Smooth muscle cell of the coronary artery (primary cell): Measurements from ENCODE around the gene KRTAP23-1. TPM values are rescaled to one million over a fixed set of nuclear protein-coding genes. Genes with fewer than 3 reads are reported as not detected.

Source experiments
- total RNA-seq: library from RNA; depleted of rRNA; stranded (reverse); fragments of >200 nt; gene quantifications from 2 replicates; pipeline ENCODE4 v1.2.3, GENCODE V29; 2014; ENCODE audit warnings: low replicate concordance

Gene KRTAP23-1, protein sequence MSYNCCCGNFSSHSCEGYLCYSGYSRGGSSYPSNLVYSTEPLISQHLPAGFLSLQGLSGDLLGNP
- total RNA-seq = not detected in 2 replicates

DNA sequence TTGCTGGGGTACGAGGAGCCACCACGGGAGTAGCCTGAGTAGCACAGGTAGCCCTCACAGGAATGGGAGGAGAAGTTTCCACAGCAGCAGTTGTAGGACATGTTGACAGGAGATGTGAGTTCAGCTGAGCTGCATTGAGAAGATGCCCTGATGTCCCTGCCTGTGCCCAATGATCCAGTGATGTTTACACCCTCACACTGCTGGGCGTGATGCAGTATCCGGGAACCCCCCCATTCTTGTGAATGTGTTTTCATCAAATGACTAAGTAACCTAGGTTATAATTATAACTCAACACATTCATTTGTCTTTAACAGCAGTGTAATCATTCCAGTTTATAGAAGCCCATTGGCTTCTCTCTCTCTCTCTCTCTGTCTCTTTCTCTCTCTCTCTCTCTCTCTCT, at the start of gene KRTAP23-1:
TSS of gene KRTAP23-1 (minus strand) at position 101 of the 400 bp plus-strand sequence. CDS start at position 101, 0 bp downstream.

DNA sequence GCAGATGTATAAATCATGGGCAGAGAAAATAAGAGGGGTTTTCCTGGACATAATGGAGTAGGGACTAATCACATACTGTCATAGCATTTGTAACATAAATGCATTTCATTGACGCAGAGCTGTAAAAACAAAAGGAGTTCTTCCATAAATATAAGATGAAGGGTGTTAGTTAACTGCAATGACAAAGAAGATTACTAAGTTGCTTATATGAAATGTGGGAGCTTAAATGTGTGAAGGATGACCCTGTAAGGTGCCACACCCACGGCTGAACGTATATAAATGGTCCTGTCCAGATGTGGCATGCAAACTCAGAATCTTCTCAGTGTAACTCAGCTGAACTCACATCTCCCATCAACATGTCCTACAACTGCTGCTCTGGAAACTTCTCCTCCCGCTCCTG, 47.3 kb upstream of the KRTAP23-1 start, which contains the start of gene KRTAP13-1:
TSS of gene KRTAP13-1 (plus strand) at position 301 of the 400 bp plus-strand sequence. CDS start at position 357, 56 bp downstream.

DNA sequence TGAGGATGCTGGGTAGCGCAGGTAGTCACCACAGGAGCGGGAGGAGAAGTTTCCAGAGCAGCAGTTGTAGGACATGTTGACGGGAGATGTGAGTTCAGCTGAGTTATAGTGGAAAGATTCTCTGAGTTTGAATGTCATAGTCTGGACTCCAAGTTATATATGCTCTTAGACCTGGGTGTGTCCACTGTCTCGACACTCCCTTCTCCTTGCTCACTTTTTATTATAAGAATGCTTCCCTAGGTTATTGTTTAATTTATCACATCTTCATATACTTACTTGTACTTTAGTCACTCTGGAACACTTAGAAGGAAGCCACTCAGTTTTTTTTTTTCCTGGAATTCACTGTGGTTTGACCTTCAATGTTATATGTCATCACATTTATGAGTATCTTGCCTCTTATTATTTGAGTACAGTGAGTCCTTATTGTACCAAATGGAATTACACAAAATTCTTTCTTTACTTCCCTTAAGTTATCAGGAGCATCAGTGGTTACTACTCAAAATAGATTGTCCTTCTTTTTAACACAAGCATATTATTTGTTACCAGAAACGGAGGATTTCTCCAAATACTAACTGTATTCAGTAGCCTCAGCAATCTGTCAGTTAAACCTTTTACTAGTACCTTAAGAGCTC, 23.8 kb upstream of the KRTAP23-1 start, which contains the start of gene KRTAP13-2:
TSS of gene KRTAP13-2 (minus strand) at position 133 of the 632 bp plus-strand sequence. CDS start at position 75, 58 bp downstream.

DNA sequence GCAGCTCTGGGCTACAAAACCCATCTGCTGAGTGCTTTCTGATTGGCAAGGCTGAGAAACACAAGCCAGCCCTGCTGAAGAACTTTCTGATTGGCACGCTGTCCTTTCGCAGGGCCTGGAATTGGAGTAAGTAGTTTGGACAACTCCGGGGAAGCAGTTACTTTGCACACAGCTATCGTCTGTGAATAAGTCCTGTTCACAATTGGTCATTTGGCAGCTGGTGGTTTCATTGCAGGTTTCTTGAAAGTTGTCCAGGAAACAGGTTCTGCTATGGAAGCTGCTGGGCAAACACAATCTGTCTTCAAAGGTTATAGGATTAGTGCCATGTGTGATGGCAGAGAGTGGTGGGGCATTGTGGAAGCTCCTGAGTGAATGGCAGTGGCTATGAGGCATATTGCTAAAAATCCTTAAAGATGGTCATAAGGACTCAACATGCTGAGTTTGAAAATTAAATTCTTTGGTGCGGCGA, 11.1 kb downstream of the KRTAP23-1 start, which contains the start of gene KRTAP27-1:
TSS of gene KRTAP27-1 (minus strand) at position 419 of the 469 bp plus-strand sequence. CDS start at position 393, 26 bp downstream.

DNA sequence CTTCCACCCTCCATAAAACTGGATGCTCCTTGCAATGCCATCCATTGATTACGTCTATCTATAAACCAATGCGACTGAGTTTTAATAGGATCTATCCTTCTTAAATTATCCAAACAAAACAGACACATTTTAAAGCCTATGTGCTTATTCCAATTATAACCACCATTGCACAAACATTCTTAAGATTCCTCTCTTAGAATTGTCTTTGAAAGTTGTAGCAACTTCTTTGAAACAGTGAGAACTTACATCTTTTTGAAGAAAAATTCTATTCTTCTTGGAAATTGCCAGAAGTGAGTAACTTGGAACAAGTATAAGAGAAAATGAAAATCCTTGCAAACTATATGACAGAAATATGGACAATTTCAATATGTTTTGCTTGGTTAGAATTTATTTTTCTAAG, 28.2 kb downstream of the KRTAP23-1 start, which contains the start of gene KRTAP26-1:
TSS of gene KRTAP26-1 (minus strand) at position 101 of the 400 bp plus-strand sequence. CDS start 280 bp downstream, outside the sequence.

Other genes starting within 250 kb of the KRTAP23-1 start
- gene CLDN17, start 181.8 kb downstream of the KRTAP23-1 start, total RNA-seq = not detected in 2 replicates
- not detected in 2 replicates for gene CLDN8, start 132.5 kb downstream of the KRTAP23-1 start, total RNA-seq
- gene KRTAP24-1, start 65.7 kb downstream of the KRTAP23-1 start, total RNA-seq = not detected in 2 replicates
- not detected in 2 replicates for gene KRTAP25-1, start 59.1 kb downstream of the KRTAP23-1 start, total RNA-seq
- not detected in 2 replicates for gene KRTAP26-1, start 28.3 kb downstream of the KRTAP23-1 start, total RNA-seq
- gene KRTAP27-1, start 10.9 kb downstream of the KRTAP23-1 start, total RNA-seq = not detected in 2 replicates
- gene KRTAP13-2, start 23.7 kb upstream of the KRTAP23-1 start, total RNA-seq = not detected in 2 replicates
- not detected in 2 replicates for gene KRTAP13-1, start 47.4 kb upstream of the KRTAP23-1 start, total RNA-seq
- not detected in 2 replicates for gene KRTAP13-3, start 77.3 kb upstream of the KRTAP23-1 start, total RNA-seq
- not detected in 2 replicates for gene KRTAP13-4, start 81.6 kb upstream of the KRTAP23-1 start, total RNA-seq
- not detected in 2 replicates for gene KRTAP15-1, start 91.7 kb upstream of the KRTAP23-1 start, total RNA-seq
- not detected in 2 replicates for gene KRTAP19-1, start 131.8 kb upstream of the KRTAP23-1 start, total RNA-seq
- gene KRTAP19-2, start 138.8 kb upstream of the KRTAP23-1 start, total RNA-seq = not detected in 2 replicates
- gene KRTAP19-3, start 143.4 kb upstream of the KRTAP23-1 start, total RNA-seq = not detected in 2 replicates
- not detected in 2 replicates for gene KRTAP19-4, start 148.6 kb upstream of the KRTAP23-1 start, total RNA-seq
- gene KRTAP19-5, start 153.5 kb upstream of the KRTAP23-1 start, total RNA-seq = not detected in 2 replicates
- gene KRTAP19-6, start 193.3 kb upstream of the KRTAP23-1 start, total RNA-seq = not detected in 2 replicates
- not detected in 2 replicates for gene KRTAP19-7, start 212.7 kb upstream of the KRTAP23-1 start, total RNA-seq
- not detected in 2 replicates for gene KRTAP22-2, start 241.8 kb upstream of the KRTAP23-1 start, total RNA-seq
- gene KRTAP6-3, start 243.8 kb upstream of the KRTAP23-1 start, total RNA-seq = not detected in 2 replicates